Panc1 (cell line): ENCODE measurements around the gene DDX25. TPM values are rescaled to one million over a fixed set of nuclear protein-coding genes. Genes with fewer than 3 reads are reported as not detected.

ENCODE experiments used
- ATAC-seq: fragments of 200-7000 bp; cut with Tn5 transposase; 2 replicates; pipeline ENCODE4 v1.9.1; 2020; ENCODE audit warnings: mild to moderate bottlenecking, moderate library complexity
- BruUV-seq: library from RNA; stranded (reverse); fragments of 400-500 nt; replicated peaks from 2 replicates; lab custom pipeline; 2021; lab: Mats Ljungman, UMichigan
- CTCF ChIA-PET: fragments of 300-600 bp; sonication (Branson Sonifier 250); formaldehyde crosslinking; loops from one replicate; lab custom pipeline; 2022; ENCODE audit warnings: antibody characterized with exemption; lab: Charles Lee
- POLR2A ChIA-PET: fragments of 300-600 bp; sonication (Branson Sonifier 250); formaldehyde crosslinking; loops from one replicate; lab custom pipeline; 2022; ENCODE audit warnings: antibody characterized with exemption; lab: Charles Lee
- DNase-seq: peaks from one replicate; pipeline ENCODE4 v3.0.0-alpha.2; 2010; ENCODE audit warnings: low read depth, low spot score
- H3K27ac ChIP-seq: 2 replicates; pipeline ENCODE4 v1.5.1; 2011; ENCODE audit warnings: mild to moderate bottlenecking, low read length, inconsistent platforms
- H3K27me3 ChIP-seq: fragments of 200-500 bp; sonication (Bioruptor generic); 2 replicates; pipeline ENCODE4 v1.6.0; 2014; ENCODE audit warnings: low read length, inconsistent platforms; ENCODE audit not compliant: control insufficient read depth, insufficient read depth
- H3K36me3 ChIP-seq: fragments of 200-500 bp; sonication (Bioruptor generic); 2 replicates; pipeline ENCODE4 v1.5.1; 2014; ENCODE audit warnings: inconsistent platforms, mild to moderate bottlenecking, low read length, moderate library complexity; ENCODE audit not compliant: control insufficient read depth, insufficient read depth
- H3K4me1 ChIP-seq: 2 replicates; pipeline ENCODE4 v1.5.1; 2011; ENCODE audit warnings: inconsistent platforms, mild to moderate bottlenecking, low read length, moderate library complexity; ENCODE audit not compliant: control insufficient read depth, insufficient read depth
- H3K4me3 ChIP-seq, 2 experiments: 2 replicates each; pipeline ENCODE4 v1.5.1; 2011 to 2012; ENCODE audit warnings: low read depth in 2 of 2, low read length in 2 of 2, mild to moderate bottlenecking in 2 of 2, inconsistent platforms in 1 of 2, moderate library complexity in 1 of 2
- H3K9me3 ChIP-seq: fragments of 200-500 bp; sonication (Bioruptor generic); 2 replicates; pipeline ENCODE4 v1.5.1; 2014; ENCODE audit warnings: low read depth, mild to moderate bottlenecking, inconsistent platforms, low read length, moderate library complexity; ENCODE audit not compliant: control insufficient read depth, insufficient read depth
- CTCF ChIP-seq: fragments of 450-650 bp; IDR thresholded peaks from 2 replicates; pipeline ENCODE4 v1.5.1; 2017; ENCODE audit warnings: mild to moderate bottlenecking
- POLR2AphosphoS5 ChIP-seq: IDR thresholded peaks from 2 replicates; pipeline ENCODE4 v1.6.1; 2012; ENCODE audit warnings: mild to moderate bottlenecking, low read depth, low read length, moderate library complexity
- SIN3A ChIP-seq: IDR thresholded peaks from 2 replicates; pipeline ENCODE4 v1.6.1; 2012; ENCODE audit warnings: low read depth, mild to moderate bottlenecking, low read length, moderate library complexity, borderline replicate concordance; ENCODE audit not compliant: insufficient read depth
- TCF7L2 ChIP-seq: IDR thresholded peaks from 2 replicates; pipeline ENCODE4 v1.6.1; 2011; ENCODE audit warnings: mild to moderate bottlenecking, low read depth, low read length, inconsistent platforms
- in situ Hi-C: cut with HindIII; loops from 2 replicates; pipeline ENCODE4 v1.10.0; 2016; ENCODE audit warnings: low sequenced_read_pairs, low pct_unique_long_range_greater_than_20kb
- intact Hi-C: fragments of 100-400 bp; cut with micrococcal nuclease; formaldehyde crosslinking; loops from one replicate; pipeline ENCODE4 v1.10.0; 2022; ENCODE audit not compliant: unreplicated experiment
- total RNA-seq: library from RNA; stranded (reverse); gene quantifications from one replicate; pipeline ENCODE4 v1.2.1, GENCODE V29; 2021; ENCODE audit not compliant: unreplicated experiment
- TF ChIP-seq, protein P1 (sequence below), 2 experiments: IDR thresholded peaks; 2 replicates each; pipeline ENCODE4 v1.6.1; 2011 to 2012; ENCODE audit warnings: low read depth in 2 of 2, control low read depth in 1 of 2, low read length in 1 of 2, mild to moderate bottlenecking in 1 of 2, moderate library complexity in 1 of 2; ENCODE audit not compliant: insufficient read depth in 1 of 2

Gene DDX25
- total RNA-seq, 1 experiment from 2014 or later: 0.15 TPM

- TF ChIP-seq POLR2AphosphoS5: no peak
- no peak for TF ChIP-seq CTCF
- no peak for TF ChIP-seq SIN3A
- TF ChIP-seq TCF7L2: no peak
- TF ChIP-seq, protein P1, sequence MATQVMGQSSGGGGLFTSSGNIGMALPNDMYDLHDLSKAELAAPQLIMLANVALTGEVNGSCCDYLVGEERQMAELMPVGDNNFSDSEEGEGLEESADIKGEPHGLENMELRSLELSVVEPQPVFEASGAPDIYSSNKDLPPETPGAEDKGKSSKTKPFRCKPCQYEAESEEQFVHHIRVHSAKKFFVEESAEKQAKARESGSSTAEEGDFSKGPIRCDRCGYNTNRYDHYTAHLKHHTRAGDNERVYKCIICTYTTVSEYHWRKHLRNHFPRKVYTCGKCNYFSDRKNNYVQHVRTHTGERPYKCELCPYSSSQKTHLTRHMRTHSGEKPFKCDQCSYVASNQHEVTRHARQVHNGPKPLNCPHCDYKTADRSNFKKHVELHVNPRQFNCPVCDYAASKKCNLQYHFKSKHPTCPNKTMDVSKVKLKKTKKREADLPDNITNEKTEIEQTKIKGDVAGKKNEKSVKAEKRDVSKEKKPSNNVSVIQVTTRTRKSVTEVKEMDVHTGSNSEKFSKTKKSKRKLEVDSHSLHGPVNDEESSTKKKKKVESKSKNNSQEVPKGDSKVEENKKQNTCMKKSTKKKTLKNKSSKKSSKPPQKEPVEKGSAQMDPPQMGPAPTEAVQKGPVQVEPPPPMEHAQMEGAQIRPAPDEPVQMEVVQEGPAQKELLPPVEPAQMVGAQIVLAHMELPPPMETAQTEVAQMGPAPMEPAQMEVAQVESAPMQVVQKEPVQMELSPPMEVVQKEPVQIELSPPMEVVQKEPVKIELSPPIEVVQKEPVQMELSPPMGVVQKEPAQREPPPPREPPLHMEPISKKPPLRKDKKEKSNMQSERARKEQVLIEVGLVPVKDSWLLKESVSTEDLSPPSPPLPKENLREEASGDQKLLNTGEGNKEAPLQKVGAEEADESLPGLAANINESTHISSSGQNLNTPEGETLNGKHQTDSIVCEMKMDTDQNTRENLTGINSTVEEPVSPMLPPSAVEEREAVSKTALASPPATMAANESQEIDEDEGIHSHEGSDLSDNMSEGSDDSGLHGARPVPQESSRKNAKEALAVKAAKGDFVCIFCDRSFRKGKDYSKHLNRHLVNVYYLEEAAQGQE (IDR thresholded peaks at IDR 0.05; ENCODE audit: insufficient read depth in 1 of 2, low read depth in 2 of 2, low read length in 1 of 2): no peak
- BruUV-seq: no TSS peak
- POLR2A ChIA-PET: no interaction called here
- H3K36me3 ChIP-seq: no peaks in the 10 kb centered on the region
- H3K4me3 ChIP-seq: no peak overlapping the region
- CTCF ChIA-PET: no interaction called here
- H3K27ac ChIP-seq: no peak overlapping the region
- intact Hi-C loops (no loop called here), in situ Hi-C loops (no loop called here)
- no peaks in the 10 kb centered on the region for H3K4me1 ChIP-seq
- ATAC-seq (no peak), DNase-seq (no peak)
- no peaks in the 10 kb centered on the region for H3K27me3 ChIP-seq
- H3K9me3 ChIP-seq: no peaks in the 10 kb centered on the region
Observed at GRCh38 chr11:125952973-125953372, 48.7 kb downstream of the DDX25 start.

GRCh38 chr11:125953401-125953935, 49.2 kb downstream of the DDX25 start:
- TF ChIP-seq CTCF (no peak), POLR2AphosphoS5 (no peak)
- no peaks in the 10 kb centered on the region for H3K27me3 ChIP-seq
- H3K4me3 ChIP-seq: no peak overlapping the region

More at GRCh38 chr11:125953401-125953935, 49.2 kb downstream of the DDX25 start:
- POLR2A ChIA-PET: no interaction called here
- no peaks in the 10 kb centered on the region for H3K9me3 ChIP-seq
- no peak for DNase-seq
- BruUV-seq: no TSS peak
- in situ Hi-C loops: no loop called here
- H3K4me1 ChIP-seq: no peaks in the 10 kb centered on the region
- intact Hi-C loops: no loop called here
- no peaks in the 10 kb centered on the region for H3K36me3 ChIP-seq
- H3K27ac ChIP-seq: no peak overlapping the region
- no peak for ATAC-seq
- CTCF ChIA-PET: no interaction called here
